Measurements from ENCODE around the gene PRXL2C.

- TF ChIP-seq CTCF (IDR thresholded peaks at IDR 0.05; ENCODE audit: low read depth, low read length, poor library complexity, severe bottlenecking) (no peak), EZH2phosphoT487 (IDR thresholded peaks at IDR 0.05; ENCODE audit: borderline replicate concordance, low read length) (no peak)
These were observed 43.8 kb downstream of the PRXL2C start for GRCh38 chr9:96611302-96611701.
